Measurements from ENCODE around the gene COL9A3.
A peak's percentile ranks its signal among the peaks of the same experiment; 100 is the strongest.

COL9A3 gene

GRCh38 chr20:62816884-62817873 lies at the start of gene COL9A3:
Gene COL9A3, plus strand, starts transcription at chr20:62817050. Its CDS starts 15 bp downstream, at chr20:62817065.
- peaks cover 41% of the 10 kb centered on the region for H3K4me1 ChIP-seq (ENCODE audit: control insufficient read depth, insufficient read depth, low read length, unreplicated experiment)
- H3K79me2 ChIP-seq (ENCODE audit: control insufficient read depth, insufficient read depth, low read length, unreplicated experiment) = no peaks in the 10 kb centered on the region
- H3K4me3 ChIP-seq (ENCODE audit: low read depth, low read length) = peak within 1 kb of the TSS; percentile 69
- H2AFZ ChIP-seq (ENCODE audit: low read length, unreplicated experiment) = no peak within 1 kb of the TSS
- H3K27ac ChIP-seq (ENCODE audit: low read depth, low read length) = no peak within 1 kb of the TSS
- no peaks in the 10 kb centered on the region for H3K36me3 ChIP-seq (ENCODE audit: insufficient read depth, low read length)
- peaks cover 21% of the 10 kb centered on the region for H3K27me3 ChIP-seq (ENCODE audit: insufficient read depth, low read length)

- Histone ChIP-seq H3K27ac (ENCODE audit: low read depth, low read length) (no peak overlapping the region), H2AFZ (ENCODE audit: low read length, unreplicated experiment) (no peak overlapping the region), H3K27me3 (ENCODE audit: insufficient read depth, low read length) (peaks cover 16% of the 10 kb centered on the region), H3K4me1 (ENCODE audit: control insufficient read depth, insufficient read depth, low read length, unreplicated experiment) (no peaks in the 10 kb centered on the region), H3K36me3 (ENCODE audit: insufficient read depth, low read length) (no peaks in the 10 kb centered on the region), H3K79me2 (ENCODE audit: control insufficient read depth, insufficient read depth, low read length, unreplicated experiment) (no peaks in the 10 kb centered on the region), H3K4me3 (ENCODE audit: low read depth, low read length) (no peak overlapping the region)
Observed at GRCh38 chr20:62768234-62768546, 48.7 kb upstream of the COL9A3 start.

DNA sequence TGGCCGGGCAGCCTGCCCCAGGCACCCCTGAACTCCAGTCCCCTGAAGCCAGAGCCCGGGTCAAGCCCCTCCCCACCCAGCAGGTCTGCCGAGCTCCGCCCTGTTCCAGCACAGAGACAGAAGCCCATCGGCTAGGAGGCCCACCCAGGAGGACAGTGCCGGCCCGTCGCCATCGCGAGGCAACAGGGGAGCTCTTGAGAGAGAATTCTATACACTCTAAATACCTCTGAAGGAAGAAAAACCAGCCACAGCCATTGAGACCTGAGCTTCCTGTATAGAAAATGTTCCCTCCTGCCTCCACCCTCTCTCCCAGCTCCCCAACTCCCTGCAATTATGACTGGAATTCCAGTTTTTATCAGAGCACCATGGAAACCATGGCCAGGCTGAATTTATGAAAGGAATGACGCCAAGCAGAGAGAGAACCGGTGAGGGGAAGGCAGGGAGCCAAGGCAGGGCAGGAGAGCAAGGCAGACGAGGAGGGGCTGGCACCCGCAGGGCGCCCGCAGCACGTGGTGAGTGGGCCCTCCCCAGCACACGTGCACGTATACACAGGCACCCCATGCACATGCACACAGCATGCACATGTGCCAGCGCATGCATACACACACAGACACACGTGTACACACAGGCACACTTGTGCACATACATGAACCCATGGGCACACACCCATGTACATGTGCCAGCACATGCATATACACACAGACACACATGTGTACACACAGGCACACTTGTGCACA lies 48.1 kb upstream of the COL9A3 start:
- Histone ChIP-seq H3K4me3 (ENCODE audit: low read depth, low read length) (no peak overlapping the region), H3K27ac (ENCODE audit: low read depth, low read length) (no peak overlapping the region), H3K79me2 (ENCODE audit: control insufficient read depth, insufficient read depth, low read length, unreplicated experiment) (no peaks in the 10 kb centered on the region), H2AFZ (ENCODE audit: low read length, unreplicated experiment) (no peak overlapping the region), H3K36me3 (ENCODE audit: insufficient read depth, low read length) (no peaks in the 10 kb centered on the region), H3K27me3 (ENCODE audit: insufficient read depth, low read length) (peaks cover 16% of the 10 kb centered on the region), H3K4me1 (ENCODE audit: control insufficient read depth, insufficient read depth, low read length, unreplicated experiment) (no peaks in the 10 kb centered on the region)

DNA sequence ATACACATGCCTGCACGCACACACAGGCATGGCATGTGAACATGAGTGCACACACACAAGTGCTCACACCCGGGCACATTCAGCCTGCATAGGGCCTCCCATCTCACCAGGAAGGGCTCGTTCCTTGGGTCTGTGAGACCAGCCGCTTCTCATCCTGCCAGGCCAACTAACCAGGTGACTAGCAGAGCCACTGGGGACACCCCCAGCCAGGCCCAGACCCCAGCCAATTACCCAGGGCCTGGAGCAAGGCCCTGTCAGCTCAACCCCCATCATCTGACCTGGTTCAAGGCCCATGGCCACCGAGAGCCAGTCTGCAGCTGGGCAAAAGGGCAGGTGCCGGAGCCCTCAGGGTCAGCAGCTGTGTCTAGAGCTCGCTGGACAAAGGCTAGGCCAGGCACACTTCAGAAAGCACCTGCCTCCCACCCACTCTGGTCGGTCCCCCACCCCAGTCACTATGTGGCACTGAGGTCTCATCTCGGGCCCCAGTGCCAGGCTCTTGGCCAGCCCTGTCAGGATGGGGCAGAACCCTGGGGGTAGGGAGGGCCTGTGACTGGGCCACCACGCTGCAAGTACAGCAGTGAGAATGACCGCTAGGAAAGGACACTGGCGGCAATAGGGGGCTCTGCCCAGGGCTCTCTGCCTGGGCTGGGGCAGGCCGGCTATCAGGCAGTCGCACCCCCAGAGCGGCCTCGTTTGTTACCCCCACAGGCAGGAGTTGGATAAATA lies 47.3 kb upstream of the COL9A3 start:
- H3K36me3 ChIP-seq (ENCODE audit: insufficient read depth, low read length) = no peaks in the 10 kb centered on the region
- H3K4me1 ChIP-seq (ENCODE audit: control insufficient read depth, insufficient read depth, low read length, unreplicated experiment) = no peaks in the 10 kb centered on the region
- H2AFZ ChIP-seq (ENCODE audit: low read length, unreplicated experiment) = no peak overlapping the region
- H3K4me3 ChIP-seq (ENCODE audit: low read depth, low read length) = no peak overlapping the region
- H3K79me2 ChIP-seq (ENCODE audit: control insufficient read depth, insufficient read depth, low read length, unreplicated experiment) = no peaks in the 10 kb centered on the region
- no peak overlapping the region for H3K27ac ChIP-seq (ENCODE audit: low read depth, low read length)
- peaks cover 16% of the 10 kb centered on the region for H3K27me3 ChIP-seq (ENCODE audit: insufficient read depth, low read length)

GRCh38 chr20:62770111-62770910 lies 46.5 kb upstream of the COL9A3 start:
- Histone ChIP-seq H3K27me3 (ENCODE audit: insufficient read depth, low read length) (peaks cover 16% of the 10 kb centered on the region), H3K4me1 (ENCODE audit: control insufficient read depth, insufficient read depth, low read length, unreplicated experiment) (no peaks in the 10 kb centered on the region), H3K36me3 (ENCODE audit: insufficient read depth, low read length) (no peaks in the 10 kb centered on the region), H3K4me3 (ENCODE audit: low read depth, low read length) (no peak overlapping the region), H3K27ac (ENCODE audit: low read depth, low read length) (no peak overlapping the region), H3K79me2 (ENCODE audit: control insufficient read depth, insufficient read depth, low read length, unreplicated experiment) (no peaks in the 10 kb centered on the region), H2AFZ (ENCODE audit: low read length, unreplicated experiment) (no peak overlapping the region)

DNA sequence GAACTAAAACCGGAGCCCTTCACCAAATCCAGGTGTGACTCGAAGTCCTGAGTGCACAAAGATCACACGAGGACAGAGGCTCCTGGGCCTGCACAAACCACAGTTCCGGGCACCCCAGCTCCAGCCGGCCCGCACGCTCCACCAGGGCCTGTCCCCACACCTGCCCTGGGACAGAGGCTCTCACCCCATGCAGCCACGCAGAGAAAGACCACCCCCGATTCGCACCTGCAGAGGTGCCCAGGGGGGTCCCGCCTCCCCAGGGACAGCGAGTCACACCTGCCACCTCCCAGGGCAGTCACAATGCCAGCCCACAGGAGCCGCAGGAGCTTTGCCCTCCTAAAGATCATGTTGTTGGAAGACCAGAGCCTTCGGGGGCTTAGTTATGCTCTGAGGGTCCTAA lies 45.9 kb upstream of the COL9A3 start:
- Histone ChIP-seq H2AFZ (ENCODE audit: low read length, unreplicated experiment) (no peak overlapping the region), H3K36me3 (ENCODE audit: insufficient read depth, low read length) (no peaks in the 10 kb centered on the region), H3K27me3 (ENCODE audit: insufficient read depth, low read length) (peaks cover 12% of the 10 kb centered on the region), H3K4me1 (ENCODE audit: control insufficient read depth, insufficient read depth, low read length, unreplicated experiment) (no peaks in the 10 kb centered on the region), H3K27ac (ENCODE audit: low read depth, low read length) (no peak overlapping the region), H3K4me3 (ENCODE audit: low read depth, low read length) (no peak overlapping the region), H3K79me2 (ENCODE audit: control insufficient read depth, insufficient read depth, low read length, unreplicated experiment) (no peaks in the 10 kb centered on the region)

DNA sequence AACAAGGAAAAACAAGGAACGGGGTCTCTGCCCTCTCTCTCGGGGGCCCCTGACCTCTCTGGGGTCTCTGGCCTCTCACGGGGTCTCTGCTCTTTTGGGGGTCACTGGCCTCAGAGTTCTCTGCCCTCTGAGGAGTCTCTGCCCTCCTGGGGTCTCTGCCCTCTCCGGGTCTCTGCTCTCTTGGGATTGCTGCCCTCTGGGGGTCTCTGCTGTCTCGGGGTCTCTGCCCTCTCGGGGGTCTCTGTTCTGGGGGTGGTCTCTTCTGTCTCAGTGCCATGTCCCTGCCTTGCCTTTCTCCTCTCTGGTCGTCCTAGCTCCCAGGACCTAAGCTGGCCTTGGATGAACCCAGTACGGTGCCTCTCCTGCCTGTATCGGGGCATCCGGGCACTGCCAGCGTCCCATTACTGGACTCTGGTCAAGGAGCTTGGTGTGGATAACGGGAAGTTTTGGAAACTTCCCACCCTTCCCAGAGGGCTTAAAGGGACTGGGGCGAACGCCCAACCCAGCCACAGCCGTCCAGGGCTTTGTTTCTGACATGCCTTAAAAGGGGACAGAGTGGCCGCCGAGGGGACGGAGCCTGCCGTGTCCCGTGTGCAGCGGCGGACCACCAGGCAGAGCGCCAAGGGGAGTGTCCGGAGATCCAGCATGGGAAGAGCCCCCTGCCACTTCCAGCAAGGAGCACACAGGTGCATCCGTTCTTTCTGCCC lies 45.3 kb upstream of the COL9A3 start:
- H3K27ac ChIP-seq (ENCODE audit: low read depth, low read length) = no peak overlapping the region
- H3K36me3 ChIP-seq (ENCODE audit: insufficient read depth, low read length) = no peaks in the 10 kb centered on the region
- H3K4me1 ChIP-seq (ENCODE audit: control insufficient read depth, insufficient read depth, low read length, unreplicated experiment) = no peaks in the 10 kb centered on the region
- H3K79me2 ChIP-seq (ENCODE audit: control insufficient read depth, insufficient read depth, low read length, unreplicated experiment) = no peaks in the 10 kb centered on the region
- peaks cover 7% of the 10 kb centered on the region for H3K27me3 ChIP-seq (ENCODE audit: insufficient read depth, low read length)
- H2AFZ ChIP-seq (ENCODE audit: low read length, unreplicated experiment) = no peak overlapping the region
- no peak overlapping the region for H3K4me3 ChIP-seq (ENCODE audit: low read depth, low read length)

- Histone ChIP-seq H3K27ac (ENCODE audit: low read depth, low read length) (no peak overlapping the region), H2AFZ (ENCODE audit: low read length, unreplicated experiment) (no peak overlapping the region), H3K4me1 (ENCODE audit: control insufficient read depth, insufficient read depth, low read length, unreplicated experiment) (no peaks in the 10 kb centered on the region)
Observed at GRCh38 chr20:62772103-62772611, 44.7 kb upstream of the COL9A3 start.

GRCh38 chr20:62772619-62772989 lies 44.2 kb upstream of the COL9A3 start:
- no peaks in the 10 kb centered on the region for H3K36me3 ChIP-seq (ENCODE audit: insufficient read depth, low read length)
- no peaks in the 10 kb centered on the region for H3K27me3 ChIP-seq (ENCODE audit: insufficient read depth, low read length)
- H2AFZ ChIP-seq (ENCODE audit: low read length, unreplicated experiment) = no peak overlapping the region
- H3K27ac ChIP-seq (ENCODE audit: low read depth, low read length) = no peak overlapping the region
- H3K4me3 ChIP-seq (ENCODE audit: low read depth, low read length) = no peak overlapping the region
- H3K79me2 ChIP-seq (ENCODE audit: control insufficient read depth, insufficient read depth, low read length, unreplicated experiment) = no peaks in the 10 kb centered on the region
- H3K4me1 ChIP-seq (ENCODE audit: control insufficient read depth, insufficient read depth, low read length, unreplicated experiment) = no peaks in the 10 kb centered on the region

More at GRCh38 chr20:62772103-62772611, 44.7 kb upstream of the COL9A3 start:
- peaks cover under 1% of the 10 kb centered on the region; the same call in 1 of the 2 replicates for H3K27me3 ChIP-seq (ENCODE audit: insufficient read depth, low read length)
- H3K79me2 ChIP-seq (ENCODE audit: control insufficient read depth, insufficient read depth, low read length, unreplicated experiment) = no peaks in the 10 kb centered on the region
- no peaks in the 10 kb centered on the region for H3K36me3 ChIP-seq (ENCODE audit: insufficient read depth, low read length)
- H3K4me3 ChIP-seq (ENCODE audit: low read depth, low read length) = no peak overlapping the region
